Ectodermal cell (in vitro differentiated cells): ENCODE results near the gene TUBGCP3.

Source experiments
- H3K27ac ChIP-seq: 2 replicates; pipeline ENCODE4 v1.7.0; 2013; ENCODE audit warnings: mild to moderate bottlenecking, low read depth, low read length; ENCODE audit not compliant: insufficient read depth, poor library complexity, severe bottlenecking
- H3K27me3 ChIP-seq: 2 replicates; pipeline ENCODE4 v1.7.0; 2013; ENCODE audit warnings: mild to moderate bottlenecking, low read length; ENCODE audit not compliant: insufficient read depth, control insufficient read depth, poor library complexity, severe bottlenecking
- H3K36me3 ChIP-seq: one replicate; pipeline ENCODE4 v1.7.0; 2013; ENCODE audit warnings: low read length; ENCODE audit not compliant: control insufficient read depth, insufficient read depth
- H3K4me1 ChIP-seq: one replicate; pipeline ENCODE4 v1.7.0; 2013; ENCODE audit warnings: low read length; ENCODE audit not compliant: control insufficient read depth, insufficient read depth
- H3K4me3 ChIP-seq: 2 replicates; pipeline ENCODE4 v1.7.0; 2013; ENCODE audit warnings: low read depth, low read length, control low read depth; ENCODE audit not compliant: insufficient read depth
- H3K9me3 ChIP-seq: 2 replicates; pipeline ENCODE4 v1.7.0; 2013; ENCODE audit warnings: mild to moderate bottlenecking, low read length, moderate library complexity; ENCODE audit not compliant: control insufficient read depth
- WGBS, 2 experiments: methylation state at CpG; one replicate each; pipeline ENCODE4 v1.1.7; 2013; ENCODE audit warnings: missing lambda C conversion rate in 2 of 2; 5-methylcytosine and 5-hydroxymethylcytosine counted together

Gene TUBGCP3

DNA sequence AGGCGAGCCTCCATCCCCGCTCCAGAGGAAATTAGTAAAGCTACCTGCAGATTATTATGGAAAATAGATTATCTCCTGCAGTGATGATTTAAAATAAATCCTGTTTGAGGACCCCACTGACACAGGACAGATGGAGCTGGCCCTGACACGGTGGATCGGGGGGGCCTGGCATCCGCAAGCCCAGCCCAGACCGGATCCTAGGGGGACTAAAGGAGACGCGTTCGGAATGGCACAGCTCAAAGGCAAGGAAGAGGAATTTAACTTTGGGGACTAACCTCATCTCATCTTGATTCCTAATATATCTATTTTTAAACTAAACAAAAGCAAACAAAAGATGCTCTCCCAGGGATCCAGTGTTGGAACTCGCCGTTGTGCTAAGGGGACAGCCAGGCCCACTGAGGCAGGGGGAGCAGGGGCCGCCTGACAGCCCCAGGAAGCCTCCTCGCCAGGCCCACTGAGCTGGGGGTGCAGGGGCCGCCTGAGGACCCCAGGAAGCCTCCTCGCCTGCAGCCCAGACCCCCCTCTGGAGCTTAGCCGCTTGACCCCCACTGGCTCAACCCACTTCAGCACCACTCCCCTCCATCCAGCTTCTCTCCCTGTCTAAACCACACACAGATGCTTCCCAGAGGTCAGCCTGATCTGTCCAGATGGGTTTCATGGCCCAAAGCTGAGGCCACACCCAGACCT lies 133.2 kb downstream of the TUBGCP3 start:
- Histone ChIP-seq H3K9me3 (no peaks in the 10 kb centered on the region), H3K27me3 (no peaks in the 10 kb centered on the region), H3K4me1 (no peaks in the 10 kb centered on the region), H3K27ac (no peak overlapping the region), H3K36me3 (no peaks in the 10 kb centered on the region), H3K4me3 (no peak overlapping the region)
- WGBS, 2 experiments = 89 to 91% methylated on average over 16 of the region's 16 CpGs

DNA sequence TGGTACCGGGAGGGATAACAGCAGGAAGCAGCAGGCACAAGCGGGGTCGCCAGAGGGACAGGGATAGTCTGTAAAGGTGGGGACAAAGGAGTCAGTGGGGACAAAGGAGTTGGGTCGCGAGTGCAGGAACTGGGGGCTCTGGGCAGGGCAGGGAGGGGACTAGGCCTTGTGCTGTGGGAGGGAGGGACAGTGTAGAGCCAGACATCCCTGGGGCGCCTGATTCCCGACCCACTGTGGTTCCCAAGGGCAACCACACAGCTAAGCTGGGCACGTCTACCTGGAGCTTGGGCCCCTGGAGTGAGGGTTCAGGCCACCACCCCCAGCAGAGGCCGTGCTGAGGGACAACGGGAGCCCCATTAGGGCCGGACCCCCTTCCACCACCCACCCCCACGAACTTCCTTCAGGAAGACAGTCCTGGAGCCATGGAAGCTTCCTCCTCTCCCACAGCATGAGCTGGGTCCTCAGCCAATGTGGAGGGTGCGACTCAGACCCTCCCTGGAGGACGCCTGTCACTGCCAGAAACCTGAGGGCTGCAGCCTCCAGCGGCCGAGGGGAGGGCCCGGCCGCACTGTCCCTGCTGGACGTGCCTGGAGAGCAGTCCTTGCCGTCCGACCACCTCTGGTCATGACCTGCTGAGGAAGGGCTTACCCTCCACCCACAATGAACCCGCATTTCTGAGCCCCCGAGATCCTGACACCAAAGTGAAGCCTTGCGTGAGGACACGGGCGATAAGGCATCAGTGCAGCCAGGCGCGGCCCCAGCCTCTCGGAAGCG lies 133.9 kb downstream of the TUBGCP3 start:
- Histone ChIP-seq H3K4me3 (no peak overlapping the region), H3K36me3 (no peaks in the 10 kb centered on the region), H3K27me3 (no peaks in the 10 kb centered on the region), H3K27ac (no peak overlapping the region), H3K4me1 (no peaks in the 10 kb centered on the region), H3K9me3 (no peaks in the 10 kb centered on the region)
- 87% methylated on average over 30 of the region's 30 CpGs for WGBS, 2 experiments

GRCh38 chr13:112453207-112453829 lies 134.6 kb downstream of the TUBGCP3 start:
- no peaks in the 10 kb centered on the region for H3K9me3 ChIP-seq
- H3K4me1 ChIP-seq = no peaks in the 10 kb centered on the region
- H3K27me3 ChIP-seq = no peaks in the 10 kb centered on the region
- no peaks in the 10 kb centered on the region for H3K36me3 ChIP-seq
- no peak overlapping the region for H3K27ac ChIP-seq
- WGBS, 2 experiments = 89 to 91% methylated on average over 32 of the region's 32 CpGs
- H3K4me3 ChIP-seq = no peak overlapping the region

GRCh38 chr13:112452380-112453206 lies 135.4 kb downstream of the TUBGCP3 start:
- Histone ChIP-seq H3K27me3 (no peaks in the 10 kb centered on the region), H3K9me3 (no peaks in the 10 kb centered on the region), H3K36me3 (no peaks in the 10 kb centered on the region), H3K4me1 (no peaks in the 10 kb centered on the region), H3K4me3 (no peak overlapping the region), H3K27ac (no peak overlapping the region)
- WGBS, 2 experiments = 91 to 92% methylated on average over 36 of the region's 36 CpGs

GRCh38 chr13:112451512-112452379 lies 136.2 kb downstream of the TUBGCP3 start:
- Histone ChIP-seq H3K4me3 (no peak overlapping the region), H3K36me3 (no peaks in the 10 kb centered on the region), H3K27ac (no peak overlapping the region), H3K4me1 (no peaks in the 10 kb centered on the region), H3K9me3 (no peaks in the 10 kb centered on the region), H3K27me3 (no peaks in the 10 kb centered on the region)
- WGBS, 2 experiments = 91 to 92% methylated on average over 43 of the region's 43 CpGs

DNA sequence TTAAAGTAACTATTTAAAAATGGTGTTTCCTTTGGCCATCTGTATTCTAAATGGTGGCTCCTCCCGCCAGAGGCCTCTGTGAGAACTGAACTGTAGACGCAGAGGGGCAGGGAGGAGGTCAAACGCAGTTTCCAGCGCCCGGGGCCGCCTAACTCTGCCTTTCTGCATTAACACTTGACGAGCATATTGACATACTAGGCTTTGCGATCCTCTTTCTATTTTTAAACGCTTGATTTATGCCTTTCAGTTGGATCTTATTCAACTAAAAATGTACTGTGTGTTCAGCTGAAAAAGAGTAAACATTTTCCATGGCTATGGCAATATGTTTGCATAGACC lies 137.1 kb downstream of the TUBGCP3 start:
- Histone ChIP-seq H3K9me3 (no peaks in the 10 kb centered on the region), H3K4me3 (no peak overlapping the region), H3K27ac (no peak overlapping the region), H3K36me3 (no peaks in the 10 kb centered on the region), H3K4me1 (no peaks in the 10 kb centered on the region), H3K27me3 (no peaks in the 10 kb centered on the region)
- WGBS, 2 experiments = 92 to 94% methylated on average over 9 of the region's 9 CpGs

GRCh38 chr13:112450118-112450903 lies 137.6 kb downstream of the TUBGCP3 start:
- no peaks in the 10 kb centered on the region for H3K36me3 ChIP-seq
- WGBS, 2 experiments = 94 to 96% methylated on average over 21 of the region's 23 CpGs
- no peaks in the 10 kb centered on the region for H3K4me1 ChIP-seq
- H3K9me3 ChIP-seq = no peaks in the 10 kb centered on the region
- no peak overlapping the region for H3K27ac ChIP-seq
- H3K27me3 ChIP-seq = no peaks in the 10 kb centered on the region
- H3K4me3 ChIP-seq = no peak overlapping the region

GRCh38 chr13:112449545-112449930 lies 138.4 kb downstream of the TUBGCP3 start:
- H3K27ac ChIP-seq = no peak overlapping the region
- WGBS, 2 experiments = 89 to 91% methylated on average over 15 to 16 of the region's 16 CpGs
- H3K4me3 ChIP-seq = no peak overlapping the region
- H3K9me3 ChIP-seq = no peaks in the 10 kb centered on the region
- no peaks in the 10 kb centered on the region for H3K4me1 ChIP-seq
- H3K27me3 ChIP-seq = no peaks in the 10 kb centered on the region
- no peaks in the 10 kb centered on the region for H3K36me3 ChIP-seq
